Stimulated activated CD8-positive, alpha-beta memory T cell treated with anti-CD3 and anti-CD28 coated beads, Interleukin-15, amount 100 ng/mL, for 4 hours (primary cell): ENCODE data around the gene KIF3A.

Experiments
- DNase-seq, 2 donors: peaks; one replicate each; pipeline ENCODE4 v3.0.0-alpha.2; 2020; ENCODE audit warnings: low read depth in 2 of 2

KIF3A gene

DNA sequence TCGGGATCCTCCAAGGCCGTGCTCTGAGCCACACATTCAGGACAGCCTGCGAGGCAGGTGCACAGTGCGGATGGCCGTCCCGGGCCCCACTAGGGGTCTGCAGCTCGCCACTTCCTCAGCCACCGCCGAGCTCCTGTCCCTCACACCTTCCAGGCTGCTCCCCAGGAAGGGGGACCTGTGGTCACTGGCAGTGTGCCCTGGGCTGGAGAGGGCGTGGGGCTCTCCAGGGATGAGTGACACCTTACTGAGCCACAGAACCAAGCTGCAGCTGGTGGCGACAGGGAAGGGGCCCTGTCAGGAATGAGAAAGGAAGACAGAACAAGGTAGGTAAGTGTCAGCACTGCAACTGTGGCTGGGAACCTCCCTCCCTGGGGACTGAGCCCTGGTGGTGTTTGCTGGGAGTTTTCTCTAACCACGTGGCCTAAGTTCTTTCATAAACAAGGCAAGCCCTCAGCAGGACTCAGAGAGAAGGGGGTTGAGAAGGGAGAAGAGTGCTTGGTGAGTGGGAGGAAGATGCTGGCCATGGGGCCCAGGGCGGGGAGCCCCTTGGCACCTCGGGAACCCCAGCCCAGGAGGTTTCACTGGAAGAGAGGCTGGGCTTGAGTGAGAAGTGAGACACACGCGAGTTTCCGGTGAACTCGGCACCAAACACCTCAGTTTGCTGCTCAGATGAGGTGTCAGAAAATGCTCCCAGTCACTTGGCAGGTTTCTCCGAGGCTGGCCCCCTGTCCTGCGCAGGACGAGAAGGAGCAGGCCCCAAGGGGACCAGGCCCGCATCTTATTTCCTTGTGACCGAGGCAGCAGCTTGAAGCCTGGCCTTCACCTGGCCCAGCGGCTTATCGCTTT lies 74.2 kb downstream of the KIF3A start:
- no peak for DNase-seq

- no peak for DNase-seq
Measured at GRCh38 chr5:132662004-132662401, 75.3 kb downstream of the KIF3A start.

GRCh38 chr5:132661231-132662003 lies 75.9 kb downstream of the KIF3A start:
- DNase-seq: no peak

DNA sequence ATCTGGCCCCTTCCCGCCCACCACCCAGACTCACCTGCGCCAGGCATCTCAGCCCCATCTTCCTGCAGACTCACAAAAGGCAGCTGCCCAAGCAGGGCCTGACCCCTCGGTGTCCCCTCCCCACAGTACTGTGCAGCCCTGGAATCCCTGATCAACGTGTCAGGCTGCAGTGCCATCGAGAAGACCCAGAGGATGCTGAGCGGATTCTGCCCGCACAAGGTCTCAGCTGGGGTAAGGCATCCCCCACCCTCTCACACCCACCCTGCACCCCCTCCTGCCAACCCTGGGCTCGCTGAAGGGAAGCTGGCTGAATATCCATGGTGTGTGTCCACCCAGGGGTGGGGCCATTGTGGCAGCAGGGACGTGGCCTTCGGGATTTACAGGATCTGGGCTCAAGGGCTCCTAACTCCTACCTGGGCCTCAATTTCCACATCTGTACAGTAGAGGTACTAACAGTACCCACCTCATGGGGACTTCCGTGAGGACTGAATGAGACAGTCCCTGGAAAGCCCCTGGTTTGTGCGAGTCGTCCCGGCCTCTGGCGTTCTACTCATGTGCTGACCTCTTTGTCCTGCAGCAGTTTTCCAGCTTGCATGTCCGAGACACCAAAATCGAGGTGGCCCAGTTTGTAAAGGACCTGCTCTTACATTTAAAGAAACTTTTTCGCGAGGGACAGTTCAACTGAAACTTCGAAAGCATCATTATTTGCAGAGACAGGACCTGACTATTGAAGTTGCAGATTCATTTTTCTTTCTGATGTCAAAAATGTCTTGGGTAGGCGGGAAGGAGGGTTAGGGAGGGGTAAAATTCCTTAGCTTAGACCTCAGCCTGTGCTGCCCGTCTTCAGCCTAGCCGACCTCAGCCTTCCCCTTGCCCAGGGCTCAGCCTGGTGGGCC lies 77.5 kb downstream of the KIF3A start:
- no peak for DNase-seq

- no peak for DNase-seq
Measured at GRCh38 chr5:132658381-132659302, 78.7 kb downstream of the KIF3A start.

DNA sequence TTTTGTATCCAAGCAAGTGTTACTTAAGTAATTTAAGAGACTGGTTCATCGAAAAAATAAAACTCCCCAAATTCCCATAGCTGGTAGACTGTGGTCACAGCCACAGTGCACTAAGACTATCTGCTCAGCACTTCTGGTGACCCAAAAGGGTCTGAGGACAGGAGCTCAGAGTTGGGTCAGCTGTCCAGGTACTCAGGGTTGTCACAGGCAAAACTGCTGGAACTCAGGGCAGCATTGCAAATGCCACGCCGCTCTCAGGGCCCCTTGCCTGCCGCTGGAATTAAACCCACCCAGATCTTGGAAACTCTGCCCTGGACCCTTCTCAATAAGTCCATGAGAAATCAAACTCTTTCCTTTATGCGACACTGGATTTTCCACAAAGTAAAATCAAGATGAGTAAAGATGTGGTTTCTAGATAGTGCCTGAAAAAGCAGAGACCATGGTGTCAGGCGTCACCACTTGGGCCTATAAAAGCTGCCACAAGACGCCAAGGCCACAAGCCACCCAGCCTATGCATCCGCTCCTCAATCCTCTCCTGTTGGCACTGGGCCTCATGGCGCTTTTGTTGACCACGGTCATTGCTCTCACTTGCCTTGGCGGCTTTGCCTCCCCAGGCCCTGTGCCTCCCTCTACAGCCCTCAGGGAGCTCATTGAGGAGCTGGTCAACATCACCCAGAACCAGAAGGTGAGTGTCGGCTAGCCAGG lies 79.5 kb downstream of the KIF3A start, which contains the start of gene IL13:
Gene IL13 (plus strand): TSS at position 498 of the 705 bp plus-strand sequence. CDS start 14 bp downstream, at position 512.
- no peak for DNase-seq

DNA sequence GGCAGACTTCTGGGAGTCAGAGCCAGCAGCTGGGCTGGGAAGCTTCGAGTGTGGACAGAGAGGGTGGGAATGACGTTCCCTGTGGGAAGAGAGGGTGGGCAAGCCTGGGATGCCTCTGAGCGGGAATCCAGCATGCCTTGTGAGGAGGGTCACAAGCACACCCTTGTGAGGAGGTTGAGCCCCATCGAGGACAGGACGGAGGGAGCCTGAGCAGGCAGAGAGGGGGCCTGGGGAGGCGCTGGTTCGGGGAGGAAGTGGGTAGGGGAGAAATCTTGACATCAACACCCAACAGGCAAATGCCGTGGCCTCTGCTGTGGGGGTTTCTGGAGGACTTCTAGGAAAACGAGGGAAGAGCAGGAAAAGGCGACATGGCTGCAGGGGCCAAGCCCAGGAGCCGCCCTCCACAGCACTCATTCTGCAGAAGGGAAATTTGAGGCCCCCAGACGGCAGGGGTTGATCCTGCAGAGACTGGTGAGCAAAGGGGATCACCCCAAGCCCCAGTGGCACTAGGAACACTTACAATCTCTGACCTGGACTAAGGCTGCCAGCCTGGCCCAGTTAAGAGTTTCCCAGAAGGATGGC lies 80.5 kb downstream of the KIF3A start:
- no peak for DNase-seq

DNA sequence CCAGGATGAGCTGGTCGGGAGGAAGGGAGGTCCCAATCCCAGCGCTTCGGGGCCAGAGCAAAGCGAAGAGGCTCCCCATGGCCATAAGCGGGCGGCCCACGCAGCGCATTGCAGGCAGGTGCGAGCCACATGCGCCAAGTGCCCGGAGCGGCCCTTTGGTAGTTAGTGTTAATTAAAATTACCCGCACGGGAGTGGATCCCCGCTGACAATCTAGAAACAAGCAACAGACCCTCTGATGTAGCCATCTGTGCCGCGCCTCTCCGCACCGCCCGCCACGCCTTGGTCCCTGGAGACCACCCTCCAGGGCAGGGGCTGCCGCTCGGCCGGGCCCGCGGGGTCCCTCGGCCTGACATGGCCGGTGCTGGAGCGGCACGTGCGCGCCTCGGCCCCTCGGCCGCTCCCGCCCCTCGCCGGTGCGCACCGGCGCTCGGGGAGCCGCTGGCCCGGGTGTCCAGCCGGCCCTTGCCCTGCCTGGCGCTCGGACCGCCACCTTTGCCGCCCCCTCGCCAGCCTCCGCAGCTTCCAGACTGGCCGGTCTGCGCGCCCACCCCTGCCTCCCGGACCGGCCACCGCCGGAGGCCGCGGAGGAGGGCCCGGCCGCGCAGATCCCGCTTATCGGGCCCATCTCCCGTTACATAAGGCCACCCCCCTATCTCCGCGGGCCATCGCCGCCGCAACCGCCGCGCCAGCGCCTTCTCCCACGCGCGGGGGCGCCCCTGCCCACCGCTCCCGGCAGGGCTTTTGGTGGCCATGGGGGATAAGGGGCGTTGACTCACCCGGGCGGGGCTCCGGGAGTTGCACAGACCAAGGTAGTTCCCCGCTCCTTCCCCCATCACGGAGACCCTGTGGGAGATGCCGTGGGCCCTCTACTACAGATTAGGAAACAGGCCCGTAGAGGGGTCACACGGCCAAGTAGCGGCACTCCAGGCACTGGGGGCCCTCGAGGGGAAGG lies 81.2 kb downstream of the KIF3A start:
- peak in 1 of 2 donors; percentile 34 for DNase-seq

DNA sequence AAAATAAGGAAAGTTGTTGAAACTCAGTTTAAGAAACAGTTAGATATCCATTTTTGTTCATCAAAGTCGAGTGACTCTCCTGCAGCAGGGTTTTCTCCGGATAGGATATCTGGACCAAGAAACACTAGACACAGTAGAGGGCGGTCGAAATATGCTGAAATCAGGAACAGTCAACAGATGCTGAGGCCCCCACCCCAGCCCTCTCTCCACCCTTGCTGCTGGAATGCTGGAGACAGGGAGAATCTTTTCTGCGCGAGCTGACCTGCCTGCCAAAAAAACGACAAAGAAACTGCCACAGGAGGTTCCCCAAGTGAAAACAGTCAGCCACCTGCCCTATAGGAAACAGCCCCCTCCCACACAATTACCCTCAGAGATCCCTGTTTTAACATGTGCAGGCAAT lies 83.6 kb downstream of the KIF3A start:
- DNase-seq: no peak

DNA sequence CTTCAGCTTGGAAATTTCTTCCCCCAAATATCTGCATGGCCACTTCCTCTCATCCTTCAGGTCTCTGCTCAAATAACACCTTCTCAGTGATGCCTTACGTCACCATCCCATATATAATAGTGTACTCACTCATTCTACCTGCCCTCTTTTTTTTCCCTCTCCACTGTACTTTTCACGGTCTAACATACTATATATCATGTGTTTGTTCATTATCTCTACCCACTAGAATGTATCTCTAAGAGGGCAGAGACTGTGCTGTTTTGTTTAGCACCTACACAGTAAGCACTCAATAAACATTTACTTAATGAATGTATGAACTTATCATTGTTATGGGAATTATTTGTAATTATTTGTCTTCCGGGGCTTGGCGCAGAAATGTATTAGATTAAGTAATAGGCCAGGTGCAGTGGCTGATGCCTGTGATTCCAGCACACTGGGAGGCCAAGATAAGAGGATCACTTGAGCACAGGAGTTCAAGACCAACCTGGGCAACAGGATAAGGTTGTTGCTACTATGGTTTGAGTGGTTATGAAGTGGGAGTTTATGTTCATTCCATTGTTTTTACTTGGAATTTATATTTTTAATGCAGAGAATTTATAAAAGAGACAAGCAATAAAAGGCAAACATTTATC lies 85.4 kb downstream of the KIF3A start:
- no peak for DNase-seq

DNA sequence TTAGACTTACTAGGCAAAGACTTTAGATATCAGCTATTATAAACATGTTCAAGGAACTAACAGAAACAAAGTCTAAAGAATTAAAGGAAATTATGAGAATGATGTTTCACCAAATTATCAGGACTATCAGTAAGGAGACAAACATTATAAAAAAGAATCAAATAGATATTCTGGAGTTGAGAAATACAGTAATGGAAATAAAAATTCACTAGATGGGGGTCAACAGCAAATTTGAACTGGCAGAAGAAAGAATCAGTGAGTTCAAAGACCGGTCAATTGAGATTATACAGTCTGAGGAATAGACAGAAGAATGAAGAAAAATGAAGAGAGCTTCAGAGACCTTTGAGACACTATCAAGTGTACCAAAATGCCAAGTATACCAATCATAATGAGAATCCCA lies 89.0 kb downstream of the KIF3A start:
- no peak for DNase-seq

DNA sequence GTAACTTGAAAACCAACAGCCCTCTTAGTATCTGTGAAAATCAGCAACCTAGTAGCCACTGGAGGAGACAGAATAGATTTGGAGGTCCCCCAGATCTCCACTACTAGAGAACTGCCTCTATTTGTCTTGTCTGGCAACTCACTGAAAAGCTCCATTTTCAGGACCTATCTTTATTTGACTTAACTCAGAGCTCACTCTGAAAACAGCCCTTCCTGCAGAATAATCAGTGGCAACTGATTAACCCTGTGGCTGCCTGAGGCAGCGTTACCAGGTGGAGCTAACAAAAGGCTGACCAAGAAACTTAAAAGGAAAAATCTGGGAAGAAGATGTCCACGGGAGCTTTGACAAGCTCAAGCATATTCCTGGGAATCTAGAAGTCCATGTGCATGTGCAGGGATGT lies 89.9 kb downstream of the KIF3A start:
- DNase-seq: no peak

DNA sequence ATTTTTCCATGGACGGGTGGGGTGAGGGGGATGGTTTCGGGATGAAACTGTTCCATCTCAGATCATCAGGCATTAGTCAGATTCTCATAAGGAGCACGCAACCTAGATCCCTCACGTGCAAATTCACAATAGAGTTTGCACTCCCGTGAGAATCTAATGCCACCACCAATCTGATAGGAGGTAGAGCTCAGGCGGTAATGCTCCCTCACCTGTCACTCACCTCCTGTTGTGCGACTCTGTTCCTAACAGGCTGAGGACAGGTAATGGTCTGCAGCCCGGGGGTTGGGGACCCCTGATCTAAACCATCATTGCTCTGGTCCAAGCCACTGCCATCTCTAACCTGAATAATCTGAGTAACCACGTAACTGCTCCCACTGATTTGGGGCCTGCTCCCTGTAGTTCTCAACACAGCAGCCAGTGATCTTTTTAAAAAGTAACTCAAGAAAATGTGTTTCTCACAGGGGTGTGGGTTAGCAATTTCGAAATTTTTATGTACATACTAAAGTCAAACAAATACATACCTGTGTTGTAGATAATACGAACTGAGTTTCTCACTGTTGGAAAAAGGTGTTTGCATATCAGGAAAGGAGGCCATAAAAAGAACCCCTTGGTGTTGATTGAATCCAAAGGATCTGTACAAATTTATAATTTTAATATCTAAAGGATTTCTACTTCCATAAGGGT lies 90.6 kb downstream of the KIF3A start:
- DNase-seq: no peak

GRCh38 chr5:132644177-132644576 lies 93.2 kb downstream of the KIF3A start:
- no peak for DNase-seq
